Large intestine (tissue), 3 donors: ENCODE results near the gene ZFAND6. TPM values are rescaled to one million over a fixed set of nuclear protein-coding genes. Genes with fewer than 3 reads are reported as not detected.
A peak's percentile ranks its signal among the peaks of the same experiment; 100 is the strongest.
"Not testable (repeated sequence)": the region's sequence is repeated elsewhere in the genome, so short reads cannot be mapped to it uniquely, and the experiment has no call there.

Experiments
- DNase-seq, 2 donors: peaks; one replicate each; pipeline versions ENCODE4 v3.0.0 to v3.0.0-alpha.2; 2013
- H3K27ac ChIP-seq: one replicate; pipeline ENCODE4 v1.5.1; 2013; ENCODE audit warnings: low read length
- H3K27me3 ChIP-seq: 2 replicates; pipeline ENCODE4 v1.6.1; 2013; ENCODE audit warnings: low read length; ENCODE audit not compliant: control insufficient read depth, insufficient read depth
- H3K36me3 ChIP-seq: 2 replicates; pipeline ENCODE4 v1.6.1; 2013; ENCODE audit warnings: low read length; ENCODE audit not compliant: control insufficient read depth, insufficient read depth
- H3K4me1 ChIP-seq: one replicate; pipeline ENCODE4 v1.6.1; 2013; ENCODE audit warnings: low read length; ENCODE audit not compliant: control insufficient read depth, insufficient read depth
- H3K4me3 ChIP-seq: one replicate; pipeline ENCODE4 v1.5.1; 2013; ENCODE audit warnings: low read length
- H3K9me3 ChIP-seq: one replicate; pipeline ENCODE4 v1.6.1; 2013; ENCODE audit warnings: mild to moderate bottlenecking, low read depth, low read length, moderate library complexity; ENCODE audit not compliant: control insufficient read depth
- WGBS: methylation state at CpG from one replicate; pipeline ENCODE4 v1.1.5; 2013; ENCODE audit warnings: low lambda C conversion rate; ENCODE audit not compliant: insufficient coverage; 5-methylcytosine and 5-hydroxymethylcytosine counted together
- polyA plus RNA-seq: library from polyadenylated mRNA; unstranded; fragments of 120-200 nt; gene quantifications from one replicate; pipeline ENCODE4 v1.2.1, GENCODE V29; 2013

ZFAND6 gene
- polyA plus RNA-seq, 1 donor = 86.3 TPM

GRCh38 chr15:80153900-80154299 lies 94.4 kb downstream of the ZFAND6 start:
- H3K36me3 ChIP-seq = peaks cover 9% of the 10 kb centered on the region
- no peaks in the 10 kb centered on the region for H3K9me3 ChIP-seq
- 60% methylated on average over 1 of the region's 4 CpGs for WGBS
- no peak for DNase-seq
- peaks cover 26% of the 10 kb centered on the region for H3K4me1 ChIP-seq
- peak overlapping the region; percentile 81 for H3K4me3 ChIP-seq
- H3K27me3 ChIP-seq = no peaks in the 10 kb centered on the region
- H3K27ac ChIP-seq = peak overlapping the region; percentile 84

GRCh38 chr15:80154336-80154735 lies 94.9 kb downstream of the ZFAND6 start:
- peaks cover 26% of the 10 kb centered on the region for H3K4me1 ChIP-seq
- peak overlapping the region; percentile 81 for H3K4me3 ChIP-seq
- H3K9me3 ChIP-seq = no peaks in the 10 kb centered on the region
- peaks cover 11% of the 10 kb centered on the region for H3K36me3 ChIP-seq
- no CpG with 5 or more reads among the region's 6 CpGs for WGBS
- DNase-seq = peak in 1 of 2 donors; percentile 42
- H3K27ac ChIP-seq = peak overlapping the region; percentile 84
- no peaks in the 10 kb centered on the region for H3K27me3 ChIP-seq

- WGBS = 100% methylated on average over 1 of the region's 5 CpGs
- DNase-seq = no peak
- peaks cover 17% of the 10 kb centered on the region for H3K36me3 ChIP-seq
- H3K9me3 ChIP-seq = no peaks in the 10 kb centered on the region
- H3K27me3 ChIP-seq = no peaks in the 10 kb centered on the region
- peaks cover 30% of the 10 kb centered on the region for H3K4me1 ChIP-seq
- H3K27ac ChIP-seq = peak overlapping the region; percentile 84
- no peak overlapping the region for H3K4me3 ChIP-seq
These were observed 95.5 kb downstream of the ZFAND6 start for GRCh38 chr15:80155001-80155377.

DNA sequence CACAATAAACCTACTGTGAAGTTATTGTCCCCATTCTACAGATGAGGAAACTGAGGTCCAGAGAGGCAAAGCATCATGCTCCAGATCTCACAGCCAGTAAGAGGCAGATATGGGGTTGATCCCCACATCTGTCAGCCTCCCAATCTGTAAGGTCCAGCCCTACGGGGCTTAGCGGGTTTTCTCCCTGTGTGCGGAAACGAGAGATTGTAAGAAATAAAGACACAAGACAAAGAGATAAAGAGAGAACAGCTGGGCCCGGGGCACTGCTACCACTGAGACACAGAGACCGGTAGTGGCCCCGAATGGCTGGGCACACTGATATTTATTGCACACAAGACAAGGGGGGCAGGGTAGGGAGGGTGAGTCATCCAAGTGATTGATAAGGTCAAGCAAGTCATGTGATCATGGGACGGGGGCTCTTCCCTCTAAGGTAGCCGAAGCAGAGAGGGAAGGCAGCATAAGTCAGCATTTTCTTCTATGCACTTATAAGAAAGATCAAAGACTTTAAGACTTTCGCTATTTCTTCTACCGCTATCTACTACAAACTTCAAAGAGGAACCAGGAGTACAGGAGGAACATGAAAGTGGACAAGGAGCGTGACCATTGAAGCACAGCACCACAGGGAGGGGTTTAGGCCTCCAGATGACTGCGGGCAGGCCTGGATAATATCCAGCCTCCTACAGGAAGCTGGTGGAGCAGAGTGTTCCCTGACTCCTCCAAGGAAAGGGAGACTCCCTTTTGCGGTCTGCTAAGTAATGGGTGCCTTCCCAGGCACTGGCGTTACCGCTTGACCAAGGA lies 96.1 kb downstream of the ZFAND6 start:
- H3K4me1 ChIP-seq = peaks cover 36% of the 10 kb centered on the region
- peak overlapping the region; percentile 84 for H3K27ac ChIP-seq
- WGBS = no CpG with 5 or more reads among the region's 16 CpGs
- not testable (repeated sequence) for H3K9me3 ChIP-seq, H3K4me3 ChIP-seq, H3K27me3 ChIP-seq
- peaks cover 21% of the 10 kb centered on the region for H3K36me3 ChIP-seq
- DNase-seq = peak; percentile 76 to 88

GRCh38 chr15:80156176-80156720 lies 96.8 kb downstream of the ZFAND6 start:
- no peaks in the 10 kb centered on the region for H3K27me3 ChIP-seq
- 100% methylated on average over 3 of the region's 8 CpGs for WGBS
- H3K9me3 ChIP-seq = no peaks in the 10 kb centered on the region
- H3K36me3 ChIP-seq = peaks cover 21% of the 10 kb centered on the region
- H3K4me1 ChIP-seq = peaks cover 43% of the 10 kb centered on the region
- H3K4me3 ChIP-seq = no peak overlapping the region
- no peak for DNase-seq
- H3K27ac ChIP-seq = peak overlapping the region; percentile 18

- H3K27me3 ChIP-seq = no peaks in the 10 kb centered on the region
- peaks cover 53% of the 10 kb centered on the region for H3K4me1 ChIP-seq
- WGBS = no CpG with 5 or more reads among the region's 5 CpGs
- no peak overlapping the region for H3K4me3 ChIP-seq
- H3K36me3 ChIP-seq = peaks cover 21% of the 10 kb centered on the region
- no peak for DNase-seq
- H3K27ac ChIP-seq = no peak overlapping the region
- no peaks in the 10 kb centered on the region for H3K9me3 ChIP-seq
These were observed 97.7 kb downstream of the ZFAND6 start for GRCh38 chr15:80157215-80157614.

DNA sequence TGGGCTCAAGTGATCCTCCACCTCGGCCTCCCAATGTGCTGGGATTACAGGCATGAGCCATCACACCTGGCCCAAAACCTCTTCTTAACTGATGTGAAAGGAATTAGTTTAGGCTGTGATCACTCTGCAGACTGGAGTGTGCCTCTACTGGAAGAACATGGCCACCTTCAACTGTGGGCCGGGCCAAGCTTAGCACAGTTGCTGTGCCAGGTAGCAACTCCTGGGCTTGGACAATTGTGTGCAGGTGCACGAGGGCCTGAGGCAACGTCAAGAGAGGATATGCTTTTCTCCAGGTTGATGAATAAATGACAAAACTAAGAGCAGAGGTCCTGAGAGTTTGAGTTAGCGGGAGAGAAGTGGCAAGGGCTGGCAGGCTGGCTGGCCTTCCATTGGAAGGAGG lies 99.8 kb downstream of the ZFAND6 start:
- peaks cover 30% of the 10 kb centered on the region for H3K36me3 ChIP-seq

GRCh38 chr15:80159811-80160569 lies 100.5 kb downstream of the ZFAND6 start:
- Histone ChIP-seq H3K4me3 (no peak overlapping the region), H3K9me3 (no peaks in the 10 kb centered on the region), H3K27me3 (no peaks in the 10 kb centered on the region), H3K36me3 (peaks cover 30% of the 10 kb centered on the region), H3K27ac (peak overlapping the region; percentile 92), H3K4me1 (peaks cover 51% of the 10 kb centered on the region)
- DNase-seq = no peak
- WGBS = no CpG with 5 or more reads among the region's 12 CpGs

More for the DNA sequence above, 99.8 kb downstream of the ZFAND6 start:
- peaks cover 58% of the 10 kb centered on the region for H3K4me1 ChIP-seq
- H3K9me3 ChIP-seq = no peaks in the 10 kb centered on the region
- H3K4me3 ChIP-seq = no peak overlapping the region
- DNase-seq = no peak
- no peaks in the 10 kb centered on the region for H3K27me3 ChIP-seq
- H3K27ac ChIP-seq = no peak overlapping the region
- no CpG with 5 or more reads among the region's 5 CpGs for WGBS

GRCh38 chr15:80160570-80161156 lies 101.2 kb downstream of the ZFAND6 start:
- Histone ChIP-seq H3K4me1 (peaks cover 45% of the 10 kb centered on the region), H3K4me3 (no peak overlapping the region), H3K9me3 (no peaks in the 10 kb centered on the region), H3K27ac (peak overlapping the region; percentile 92), H3K36me3 (peaks cover 30% of the 10 kb centered on the region), H3K27me3 (no peaks in the 10 kb centered on the region)
- WGBS = no CpG with 5 or more reads among the region's 7 CpGs
- DNase-seq = peak; percentile 86 to 93

DNA sequence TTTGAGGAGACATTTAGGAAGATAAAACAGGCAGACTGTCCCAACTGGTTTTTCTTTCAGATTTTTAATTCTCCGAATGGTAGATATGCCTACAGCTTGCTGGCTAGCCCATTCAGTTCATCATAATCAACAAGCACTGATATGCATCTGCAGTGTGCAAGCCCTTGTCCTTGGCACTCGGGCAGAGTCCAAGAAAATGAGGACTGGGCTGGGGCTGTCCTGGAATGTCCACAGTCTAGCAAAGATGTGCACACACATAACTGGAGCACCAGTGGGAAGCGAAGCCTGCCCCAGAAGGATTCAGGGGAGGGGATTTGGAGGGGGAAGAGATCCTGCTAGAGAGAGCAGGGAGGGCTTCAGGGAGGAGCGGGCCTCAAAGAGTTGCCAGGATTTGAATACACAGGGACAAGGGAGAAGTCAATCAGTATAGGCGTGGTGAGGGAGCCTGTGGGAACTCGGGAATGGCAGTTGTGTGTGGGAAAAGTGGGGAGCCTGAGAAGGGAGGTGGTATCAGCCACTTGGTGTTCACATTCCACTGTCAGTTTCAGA lies 102.1 kb downstream of the ZFAND6 start:
- peak overlapping the region; percentile 92 for H3K27ac ChIP-seq

More for the DNA sequence above, 102.1 kb downstream of the ZFAND6 start:
- no peak overlapping the region for H3K4me3 ChIP-seq
- WGBS = 100% methylated on average over 1 of the region's 6 CpGs
- DNase-seq = peak; percentile 56 to 67
- H3K36me3 ChIP-seq = peaks cover 30% of the 10 kb centered on the region
- no peaks in the 10 kb centered on the region for H3K27me3 ChIP-seq
- H3K9me3 ChIP-seq = no peaks in the 10 kb centered on the region
- peaks cover 41% of the 10 kb centered on the region for H3K4me1 ChIP-seq
